Measurements from ENCODE around the gene BABAM2.

- TF ChIP-seq CTCF (IDR thresholded peaks at IDR 0.05) (no peak), EP300 (IDR thresholded peaks at IDR 0.05; ENCODE audit: low read depth) (no peak), POLR2AphosphoS5 (IDR thresholded peaks at IDR 0.05) (no peak)
Measured at GRCh38 chr2:27887830-27888229, 2.7 kb upstream of the BABAM2 start.

All from transverse colon (tissue), 4 donors.